ENCODE results near the gene KLHL11.

Gene KLHL11

GRCh38 chr17:41813152-41813680 is 52.0 kb downstream of the KLHL11 start:
- no peaks in the 10 kb centered on the region for H4K20me1 ChIP-seq (ENCODE audit: insufficient read depth, low read length, poor library complexity, severe bottlenecking)

GRCh38 chr17:41812381-41813151 is 52.7 kb downstream of the KLHL11 start, which contains the start of gene FKBP10:
Gene FKBP10 (plus strand): TSS chr17:41813004. CDS start chr17:41813035, 31 bp downstream.
- no peaks in the 10 kb centered on the region for H3F3A ChIP-seq (ENCODE audit: low read depth)
- H3K79me2 ChIP-seq (ENCODE audit: insufficient read depth, low read length), result peaks cover 11% of the 10 kb centered on the region
- peak within 1 kb of the TSS; percentile 75 for H3K9ac ChIP-seq (ENCODE audit: low read depth, low read length, poor library complexity, severe bottlenecking)
- no peak for TF ChIP-seq EZH2phosphoT487 (IDR thresholded peaks at IDR 0.05; ENCODE audit: borderline replicate concordance)
- no peak for TF ChIP-seq CTCF (conservative IDR thresholded peaks at IDR 0.05; ENCODE audit: low read length)
- peak within 1 kb of the TSS; percentile 83 for H3K4me3 ChIP-seq (ENCODE audit: low read length, poor library complexity, severe bottlenecking)
- peak within 1 kb of the TSS; percentile 99 for H3K4me2 ChIP-seq (ENCODE audit: low read depth, low read length, poor library complexity, severe bottlenecking)
- H4K20me1 ChIP-seq (ENCODE audit: insufficient read depth, low read length, poor library complexity, severe bottlenecking), result no peaks in the 10 kb centered on the region
- H3K9me3 ChIP-seq (ENCODE audit: insufficient read depth, low read depth, low read length), result no peaks in the 10 kb centered on the region
- peaks cover 32% of the 10 kb centered on the region for H3K4me1 ChIP-seq (ENCODE audit: insufficient read depth, low read length, poor library complexity, severe bottlenecking)
- H2AFZ ChIP-seq (ENCODE audit: low read length), result peak within 1 kb of the TSS; percentile 96
- no peaks in the 10 kb centered on the region for H3K9me2 ChIP-seq (replicated peaks; ENCODE audit: low read depth, low read length)
- H3K36me3 ChIP-seq (ENCODE audit: insufficient read depth, low read length), result no peaks in the 10 kb centered on the region
- no peaks in the 10 kb centered on the region for H3K27me3 ChIP-seq (ENCODE audit: insufficient read depth, low read length, poor library complexity, severe bottlenecking)

More at GRCh38 chr17:41813152-41813680, 52.0 kb downstream of the KLHL11 start:
- Histone ChIP-seq H3K36me3 (ENCODE audit: insufficient read depth, low read length) (no peaks in the 10 kb centered on the region), H2AFZ (ENCODE audit: low read length) (no peak overlapping the region), H3K4me1 (ENCODE audit: insufficient read depth, low read length, poor library complexity, severe bottlenecking) (peaks cover 32% of the 10 kb centered on the region), H3K79me2 (ENCODE audit: insufficient read depth, low read length) (peaks cover 11% of the 10 kb centered on the region), H3K4me2 (ENCODE audit: low read depth, low read length, poor library complexity, severe bottlenecking) (peak overlapping the region; percentile 99), H3K9ac (ENCODE audit: low read depth, low read length, poor library complexity, severe bottlenecking) (peak overlapping the region; percentile 75), H3K9me3 (ENCODE audit: insufficient read depth, low read depth, low read length) (no peaks in the 10 kb centered on the region), H3K4me3 (ENCODE audit: low read length, poor library complexity, severe bottlenecking) (peak overlapping the region; percentile 83), H3K27me3 (ENCODE audit: insufficient read depth, low read length, poor library complexity, severe bottlenecking) (no peaks in the 10 kb centered on the region), H3K9me2 (replicated peaks; ENCODE audit: low read depth, low read length) (no peaks in the 10 kb centered on the region), H3F3A (ENCODE audit: low read depth) (no peaks in the 10 kb centered on the region)
- TF ChIP-seq EZH2phosphoT487 (IDR thresholded peaks at IDR 0.05; ENCODE audit: borderline replicate concordance) (no peak), CTCF (conservative IDR thresholded peaks at IDR 0.05; ENCODE audit: low read length) (no peak)

- Histone ChIP-seq H3K27me3 (ENCODE audit: insufficient read depth, low read length, poor library complexity, severe bottlenecking) (no peaks in the 10 kb centered on the region), H3K9me2 (replicated peaks; ENCODE audit: low read depth, low read length) (no peaks in the 10 kb centered on the region), H2AFZ (ENCODE audit: low read length) (peak within 1 kb of the TSS; percentile 96), H3K4me1 (ENCODE audit: insufficient read depth, low read length, poor library complexity, severe bottlenecking) (peaks cover 32% of the 10 kb centered on the region), H3K79me2 (ENCODE audit: insufficient read depth, low read length) (peaks cover 11% of the 10 kb centered on the region), H3K9me3 (ENCODE audit: insufficient read depth, low read depth, low read length) (no peaks in the 10 kb centered on the region), H3K36me3 (ENCODE audit: insufficient read depth, low read length) (no peaks in the 10 kb centered on the region), H4K20me1 (ENCODE audit: insufficient read depth, low read length, poor library complexity, severe bottlenecking) (no peaks in the 10 kb centered on the region), H3K4me2 (ENCODE audit: low read depth, low read length, poor library complexity, severe bottlenecking) (peak within 1 kb of the TSS; percentile 99), H3K9ac (ENCODE audit: low read depth, low read length, poor library complexity, severe bottlenecking) (peak within 1 kb of the TSS; percentile 75), H3K4me3 (ENCODE audit: low read length, poor library complexity, severe bottlenecking) (peak within 1 kb of the TSS; percentile 83), H3F3A (ENCODE audit: low read depth) (no peaks in the 10 kb centered on the region)
- TF ChIP-seq EZH2phosphoT487 (IDR thresholded peaks at IDR 0.05; ENCODE audit: borderline replicate concordance), result no peak
- TF ChIP-seq CTCF (conservative IDR thresholded peaks at IDR 0.05; ENCODE audit: low read length), result peak; percentile 63
These were observed 53.5 kb downstream of the KLHL11 start, which contains the start of gene P3H4 for GRCh38 chr17:41811549-41812380. Gene P3H4 (minus strand): TSS chr17:41811949. CDS start chr17:41811915, 34 bp downstream.

All from Loucy (cell line).